Naive thymus-derived CD4-positive, alpha-beta T cell (primary cell): ENCODE data around the gene ATP5PB. TPM values are rescaled to one million over a fixed set of nuclear protein-coding genes. Genes with fewer than 3 reads are reported as not detected.

Experiments
- ATAC-seq: fragments of 150-1000 bp; cut with Tn5 transposase; 2 replicates; pipeline ENCODE4 v1.10.0; 2021; ENCODE audit warnings: mild to moderate bottlenecking, moderate library complexity
- CTCF ChIA-PET: fragments of 350-600 bp; sonication (Branson Sonifier 250); formaldehyde crosslinking; loops from one replicate; lab custom pipeline; 2021; ENCODE audit warnings: antibody characterized with exemption; lab: Charles Lee
- POLR2A ChIA-PET: fragments of 350-600 bp; sonication (Branson Sonifier 250); formaldehyde crosslinking; loops from one replicate; lab custom pipeline; 2021; ENCODE audit warnings: antibody characterized with exemption, inconsistent platforms; lab: Charles Lee
- DNase-seq, 9 donors: peaks; one replicate each; pipeline versions ENCODE4 v3.0.0 to v3.0.0-alpha.2; 2020 to 2022; ENCODE audit warnings: mixed read lengths in 1 of 9
- H3K27ac ChIP-seq: one replicate; pipeline ENCODE4 v1.7.0; 2013; ENCODE audit warnings: mild to moderate bottlenecking, low read depth, low read length, moderate library complexity
- H3K27me3 ChIP-seq, 2 donors: one replicate each; pipeline ENCODE4 v1.7.0; 2013; ENCODE audit warnings: low read length in 2 of 2, mild to moderate bottlenecking in 2 of 2, moderate library complexity in 2 of 2; ENCODE audit not compliant: control insufficient read depth in 2 of 2, insufficient read depth in 2 of 2
- H3K36me3 ChIP-seq, 3 experiments: 1 replicate in 2 of 3; 2 replicates in 1 of 3; pipeline ENCODE4 v1.7.0; 2013; ENCODE audit warnings: low read length in 3 of 3, mild to moderate bottlenecking in 3 of 3, moderate library complexity in 1 of 3; ENCODE audit not compliant: insufficient read depth in 3 of 3, control insufficient read depth in 2 of 3
- H3K4me1 ChIP-seq, 2 donors: one replicate each; pipeline ENCODE4 v1.7.0; 2013; ENCODE audit warnings: low read length in 2 of 2, mild to moderate bottlenecking in 2 of 2, moderate library complexity in 1 of 2; ENCODE audit not compliant: control insufficient read depth in 2 of 2, insufficient read depth in 2 of 2
- H3K4me3 ChIP-seq: 2 replicates; pipeline ENCODE4 v1.7.0; 2013; ENCODE audit warnings: mild to moderate bottlenecking, low read length
- H3K9me3 ChIP-seq, 3 experiments: 1 replicate in 2 of 3; 2 replicates in 1 of 3; pipeline ENCODE4 v1.7.0; 2013; ENCODE audit warnings: low read length in 3 of 3; ENCODE audit not compliant: control insufficient read depth in 2 of 3
- H3K27ac Mint-ChIP-seq, 9 donors: one replicate each; pipeline ENCODE4 v1.8.0; 2020 to 2022; ENCODE audit warnings: mixed read lengths in 9 of 9, mild to moderate bottlenecking in 8 of 9, moderate library complexity in 5 of 9, inconsistent platforms in 2 of 9
- H3K27me3 Mint-ChIP-seq, 5 donors: one replicate each; pipeline ENCODE4 v1.8.0; 2021 to 2022; ENCODE audit warnings: mixed read lengths in 5 of 5, mild to moderate bottlenecking in 1 of 5
- H3K36me3 Mint-ChIP-seq, 5 donors: one replicate each; pipeline ENCODE4 v1.8.0; 2020 to 2022; ENCODE audit warnings: mixed read lengths in 5 of 5, mild to moderate bottlenecking in 3 of 5, inconsistent platforms in 1 of 5
- H3K4me1 Mint-ChIP-seq, 7 donors: one replicate each; pipeline ENCODE4 v1.8.0; 2020 to 2022; ENCODE audit warnings: mixed read lengths in 7 of 7, mild to moderate bottlenecking in 3 of 7, inconsistent platforms in 1 of 7
- H3K4me3 Mint-ChIP-seq, 10 donors: one replicate each; pipeline ENCODE4 v1.8.0; 2020 to 2022; ENCODE audit warnings: mild to moderate bottlenecking in 10 of 10, mixed read lengths in 10 of 10, moderate library complexity in 6 of 10, inconsistent platforms in 2 of 10
- H3K9me3 Mint-ChIP-seq, 11 donors: one replicate each; pipeline ENCODE4 v1.8.0; 2020 to 2022; ENCODE audit warnings: mixed read lengths in 11 of 11, mild to moderate bottlenecking in 4 of 11, inconsistent platforms in 1 of 11, moderate library complexity in 1 of 11
- intact Hi-C, 2 donors: fragments of 100-400 bp; cut with micrococcal nuclease; formaldehyde crosslinking; loops; one replicate each; pipeline ENCODE4 v1.15.1; 2023
- polyA plus RNA-seq, 2 donors: library from polyadenylated mRNA; unstranded; fragments of 300-500 nt; fragmentation: Illumina TruSeq; gene quantifications; one replicate each; pipeline ENCODE4 v1.2.3, GENCODE V29; 2021
- total RNA-seq, 6 experiments: library from RNA in 5 of 6; stranded (reverse) in 5 of 6; gene quantifications; 1 replicate in 5 of 6; 2 replicates in 1 of 6; pipeline ENCODE4 v1.2.3 and lab custom pipeline; 2021 to 2026

ATP5PB gene
- total and polyA plus RNA-seq, 7 experiments from 2014 or later: 64.9 to 437 (median 111) TPM

- DNase-seq: no peak
Observed at GRCh38 chr1:111454859-111455641, 5.8 kb downstream of the ATP5PB start.

DNA sequence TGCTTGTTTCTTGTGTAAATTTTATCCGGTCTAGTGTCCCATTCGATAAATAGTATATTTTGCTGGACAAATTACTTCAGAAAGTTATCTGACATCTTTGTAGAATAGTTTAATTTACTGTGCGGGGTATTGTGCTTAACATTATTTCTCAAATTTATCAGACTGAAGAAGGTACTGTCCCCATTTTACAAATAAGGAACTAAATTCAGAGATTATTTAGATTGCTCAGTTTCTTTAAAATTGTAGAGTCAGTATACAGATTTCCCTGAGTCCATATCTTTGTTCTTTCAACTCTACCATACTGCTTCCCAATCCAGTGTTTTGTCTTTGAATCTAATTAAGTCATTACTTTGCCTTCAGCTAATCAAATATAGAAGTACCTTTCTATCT is 6.4 kb downstream of the ATP5PB start:
- H3K36me3 Mint-ChIP-seq: peaks cover 9 to 62% (median 36%) of the 10 kb centered on the region in 5 donors
- H3K36me3 ChIP-seq: peaks cover 0 to 68% (median 20%) of the 10 kb centered on the region in 3 experiments
- H3K27ac Mint-ChIP-seq: peak overlapping the region; percentile 25 to 86 (median 47)
- POLR2A ChIA-PET: interaction anchor here (1.2 kb wide), 1 partner anchor 20 kb away, joined by 3 read pairs; no protein-coding TSS in a partner anchor
- no peak overlapping the region for H3K4me3 ChIP-seq
- H3K9me3 Mint-ChIP-seq: peaks cover 0 to 4% (median 0%) of the 10 kb centered on the region in 11 donors
- H3K4me1 Mint-ChIP-seq: peaks cover 29 to 69% (median 64%) of the 10 kb centered on the region in 7 donors
- intact Hi-C loops: no loop called here
- DNase-seq (no peak), ATAC-seq (no peak)
- peaks cover 34 to 40% of the 10 kb centered on the region in 2 donors for H3K4me1 ChIP-seq
- H3K27ac ChIP-seq: peak overlapping the region; percentile 37
- no peaks in the 10 kb centered on the region for H3K9me3 ChIP-seq
- CTCF ChIA-PET: interaction anchor here (0.5 kb wide), 1 partner anchor 42 kb away, joined by 3 read pairs; no protein-coding TSS in a partner anchor
- no peaks in the 10 kb centered on the region for H3K27me3 Mint-ChIP-seq
- H3K27me3 ChIP-seq: no peaks in the 10 kb centered on the region
- H3K4me3 Mint-ChIP-seq: peak overlapping the region in 5 of 10 donors; percentile 3 to 97 (median 42)

More at GRCh38 chr1:111454859-111455641, 5.8 kb downstream of the ATP5PB start:
- CTCF ChIA-PET: no interaction called here
- H3K27me3 ChIP-seq: no peaks in the 10 kb centered on the region
- Mint-ChIP-seq H3K27ac (peak overlapping the region in 7 of 9 donors; percentile 28 to 86 (median 65)), H3K4me3 (peak overlapping the region in 7 of 10 donors; percentile 5 to 97 (median 38)), H3K36me3 (peaks cover 8 to 65% (median 33%) of the 10 kb centered on the region in 5 donors), H3K27me3 (no peaks in the 10 kb centered on the region), H3K4me1 (peaks cover 34 to 75% (median 70%) of the 10 kb centered on the region in 7 donors), H3K9me3 (peaks cover 0 to 4% (median 0%) of the 10 kb centered on the region in 11 donors)
- peaks cover 0 to 65% (median 20%) of the 10 kb centered on the region in 3 experiments for H3K36me3 ChIP-seq
- POLR2A ChIA-PET: no interaction called here
- H3K4me1 ChIP-seq: peaks cover 40 to 46% of the 10 kb centered on the region in 2 donors
- ATAC-seq: no peak
- intact Hi-C loops: no loop called here
- no peak overlapping the region for H3K4me3 ChIP-seq
- peak overlapping the region; percentile 37 for H3K27ac ChIP-seq
- H3K9me3 ChIP-seq: no peaks in the 10 kb centered on the region

DNA sequence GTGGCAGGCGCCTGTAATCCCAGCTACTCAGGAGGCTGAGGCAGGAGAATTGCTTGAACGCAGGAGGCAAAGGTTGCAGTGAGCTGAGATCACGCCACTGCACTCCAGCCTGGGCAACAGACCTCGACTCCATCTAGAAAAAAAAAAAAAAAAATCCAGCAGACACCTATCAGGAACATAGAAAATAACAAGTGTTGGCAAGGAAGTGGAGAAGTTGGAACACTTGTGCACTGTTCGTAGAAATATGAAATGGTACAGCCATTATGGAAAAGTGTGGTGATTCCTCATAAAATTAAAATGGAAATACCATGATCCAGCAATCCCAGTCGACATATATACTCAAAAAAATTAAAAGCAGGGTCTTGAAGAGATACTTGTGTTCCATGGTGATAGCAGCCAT is 12.5 kb downstream of the ATP5PB start:
- peaks cover 9 to 71% (median 45%) of the 10 kb centered on the region in 5 donors for H3K36me3 Mint-ChIP-seq
- H3K27ac Mint-ChIP-seq: peak overlapping the region in 1 of 9 donors; percentile 28
- no peak for DNase-seq
- Histone ChIP-seq H3K36me3 (peaks cover 7 to 57% (median 23%) of the 10 kb centered on the region in 3 experiments), H3K4me3 (no peak overlapping the region), H3K9me3 (no peaks in the 10 kb centered on the region), H3K27ac (no peak overlapping the region), H3K4me1 (no peaks in the 10 kb centered on the region), H3K27me3 (no peaks in the 10 kb centered on the region)
- ATAC-seq: no peak
- H3K4me1 Mint-ChIP-seq: peaks cover 6 to 39% (median 26%) of the 10 kb centered on the region in 7 donors
- intact Hi-C loops: no loop called here
- H3K9me3 Mint-ChIP-seq: no peaks in the 10 kb centered on the region
- H3K4me3 Mint-ChIP-seq: no peak overlapping the region
- ChIA-PET POLR2A (interaction anchor here (1.0 kb wide), 1 partner anchor 14 kb away, joined by 4 read pairs; no protein-coding TSS in a partner anchor), CTCF (interaction anchor here (0.7 kb wide), 1 partner anchor 307 kb away, joined by 5 read pairs; no protein-coding TSS in a partner anchor)
- no peaks in the 10 kb centered on the region for H3K27me3 Mint-ChIP-seq

DNA sequence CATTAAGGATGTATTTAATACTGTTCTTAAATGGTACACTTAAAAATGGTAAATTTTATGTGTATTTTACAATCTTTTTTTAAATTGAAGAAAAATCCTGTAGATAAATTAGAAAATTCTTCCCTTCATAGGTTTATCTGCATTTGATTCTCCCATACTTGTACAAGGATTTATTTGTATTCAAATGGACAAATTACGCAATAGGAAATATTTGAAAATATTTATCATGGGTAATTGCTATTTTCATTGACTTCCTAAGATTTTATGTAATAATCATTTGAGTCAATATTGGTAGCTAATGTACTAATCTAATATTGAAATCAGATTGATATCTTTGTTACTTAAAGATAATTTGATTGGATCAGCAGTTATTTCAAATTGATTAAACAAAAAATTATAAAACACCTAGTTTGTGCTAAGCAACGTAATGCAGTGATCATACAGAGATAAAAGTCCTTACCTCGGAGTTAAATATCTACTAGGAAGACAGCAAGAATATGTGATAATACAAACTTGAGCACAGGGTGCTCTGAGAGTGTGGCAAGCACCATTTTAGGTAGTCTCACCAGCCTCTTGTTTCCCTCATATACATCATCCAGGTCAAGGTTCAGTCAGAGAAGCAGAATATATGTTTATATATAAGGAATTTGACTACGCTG is 13.2 kb downstream of the ATP5PB start:
- Mint-ChIP-seq H3K9me3 (no peaks in the 10 kb centered on the region), H3K36me3 (peaks cover 9 to 64% (median 42%) of the 10 kb centered on the region in 5 donors), H3K27ac (peak overlapping the region in 4 of 9 donors; percentile 21 to 62 (median 44)), H3K4me1 (peaks cover 3 to 39% (median 24%) of the 10 kb centered on the region in 7 donors), H3K27me3 (no peaks in the 10 kb centered on the region), H3K4me3 (no peak overlapping the region)
- Histone ChIP-seq H3K27me3 (no peaks in the 10 kb centered on the region), H3K27ac (no peak overlapping the region), H3K9me3 (no peaks in the 10 kb centered on the region), H3K4me1 (no peaks in the 10 kb centered on the region), H3K4me3 (no peak overlapping the region), H3K36me3 (peaks cover 7 to 51% (median 23%) of the 10 kb centered on the region in 3 experiments)
- intact Hi-C loops: no loop called here
- POLR2A ChIA-PET: interaction anchor here (0.9 to 1.8 kb wide), 6 partner anchors 9 to 24 kb away, joined by 4 to 8 read pairs (median 6); partner anchors contain the start of genes ATP5PB and WDR77
- ATAC-seq (no peak), DNase-seq (no peak)
- CTCF ChIA-PET: no interaction called here

GRCh38 chr1:111463029-111463683 is 13.9 kb downstream of the ATP5PB start:
- CTCF ChIA-PET: no interaction called here
- no peaks in the 10 kb centered on the region for H3K27me3 ChIP-seq
- Mint-ChIP-seq H3K9me3 (no peaks in the 10 kb centered on the region), H3K27ac (peak overlapping the region in 5 of 9 donors; percentile 21 to 62 (median 48)), H3K36me3 (peaks cover 9 to 57% (median 40%) of the 10 kb centered on the region in 5 donors), H3K4me3 (no peak overlapping the region), H3K4me1 (peaks cover 3 to 35% (median 29%) of the 10 kb centered on the region in 7 donors), H3K27me3 (no peaks in the 10 kb centered on the region)
- H3K27ac ChIP-seq: no peak overlapping the region
- no peak for ATAC-seq
- intact Hi-C loops: no loop called here
- no peak for DNase-seq
- peaks cover 7 to 48% (median 21%) of the 10 kb centered on the region in 3 experiments for H3K36me3 ChIP-seq
- H3K9me3 ChIP-seq: no peaks in the 10 kb centered on the region
- POLR2A ChIA-PET: interaction anchor here (0.9 to 1.8 kb wide), 5 partner anchors 9 to 25 kb away, joined by 4 to 8 read pairs (median 6); partner anchors contain the start of genes ATP5PB and WDR77
- no peaks in the 10 kb centered on the region for H3K4me1 ChIP-seq
- no peak overlapping the region for H3K4me3 ChIP-seq

GRCh38 chr1:111465754-111466153 is 16.5 kb downstream of the ATP5PB start:
- Mint-ChIP-seq H3K9me3 (no peaks in the 10 kb centered on the region), H3K36me3 (peaks cover 7 to 42% (median 31%) of the 10 kb centered on the region in 5 donors), H3K4me1 (peaks cover 3 to 32% (median 25%) of the 10 kb centered on the region in 7 donors), H3K27ac (peak overlapping the region in 1 of 9 donors; percentile 7), H3K27me3 (no peaks in the 10 kb centered on the region), H3K4me3 (no peak overlapping the region)
- Histone ChIP-seq H3K36me3 (peaks cover 7 to 34% (median 14%) of the 10 kb centered on the region in 3 experiments), H3K27ac (no peak overlapping the region), H3K4me3 (no peak overlapping the region), H3K4me1 (peaks cover 20 to 23% of the 10 kb centered on the region in 2 donors), H3K9me3 (no peaks in the 10 kb centered on the region), H3K27me3 (no peaks in the 10 kb centered on the region)
- DNase-seq (no peak), ATAC-seq (no peak)
- CTCF ChIA-PET: interaction anchor here (1.2 to 2.3 kb wide), 3 partner anchors 11 to 42 kb away, joined by 4 to 11 read pairs (median 4); no protein-coding TSS in a partner anchor
- POLR2A ChIA-PET: interaction anchor here (0.6 to 3.4 kb wide), 6 partner anchors 11 to 42 kb away, joined by 3 to 12 read pairs (median 3); partner anchors contain the start of genes ADORA3, ATP5PB, TMIGD3 and WDR77
- intact Hi-C loops: no loop called here
